HL-60/S4 treated with phorbol 12-myristate 13-acetate at 8.2 ng/mL for 4 days and 3 days (cell line): Measurements from ENCODE around the gene WFIKKN2.
"Not testable (repeated sequence)": the region's sequence is repeated elsewhere in the genome, so short reads cannot be mapped to it uniquely, and the experiment has no call there.

Source experiments
- in situ Hi-C: fragments of 300-500 bp; cut with MboI; formaldehyde crosslinking; loops from 2 replicates; pipeline ENCODE4 v1.15.0; 2022; ENCODE audit warnings: low sequenced_read_pairs

Gene WFIKKN2

DNA sequence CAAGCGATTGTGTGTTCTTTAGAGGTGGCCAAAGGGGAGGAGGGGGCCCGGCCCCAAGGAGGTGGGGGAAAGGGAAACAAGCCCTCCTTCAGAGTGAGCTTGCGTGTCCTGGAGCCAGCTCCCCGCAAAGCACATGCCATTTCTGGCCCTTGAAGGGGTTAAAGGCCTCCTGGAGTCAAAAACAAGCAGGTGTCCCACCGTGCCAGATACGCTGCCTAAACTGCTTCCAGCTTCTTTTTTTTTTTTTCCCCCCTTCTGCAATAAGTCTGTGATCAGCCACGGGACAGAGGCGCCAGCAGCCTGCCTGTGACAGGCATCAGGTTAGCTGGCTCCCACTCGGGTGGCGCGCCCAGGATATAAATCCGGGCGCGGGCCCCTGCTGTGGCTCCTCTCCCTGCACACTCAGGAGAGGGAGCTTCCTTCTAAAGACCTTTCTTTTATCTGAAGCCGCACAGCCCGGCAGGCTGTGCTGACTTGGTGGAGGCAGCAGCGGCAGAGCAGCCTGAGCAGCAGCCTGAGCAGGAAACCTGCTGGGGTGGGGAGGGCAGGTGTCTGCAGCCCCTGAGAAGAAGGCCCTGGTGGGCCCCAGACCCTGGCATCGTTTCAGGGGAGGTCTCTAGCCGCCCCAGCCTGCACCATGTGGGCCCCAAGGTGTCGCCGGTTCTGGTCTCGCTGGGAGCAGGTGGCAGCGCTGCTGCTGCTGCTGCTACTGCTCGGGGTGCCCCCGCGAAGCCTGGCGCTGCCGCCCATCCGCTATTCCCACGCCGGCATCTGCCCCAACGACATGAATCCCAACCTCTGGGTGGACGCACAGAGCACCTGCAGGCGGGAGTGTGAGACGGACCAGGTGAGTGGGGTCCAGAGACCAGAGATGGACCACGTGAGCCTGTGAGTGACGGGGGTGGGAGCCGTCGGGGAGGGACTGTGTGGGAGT, at the start of gene WFIKKN2:
Gene WFIKKN2 (plus strand): TSS at position 286 of the 934 bp plus-strand sequence. CDS start 352 bp downstream, at position 638.
- in situ Hi-C loops, result no loop called here

- in situ Hi-C loops, result loop anchor here (10.0 kb wide), 1 partner anchor 169 kb away; no protein-coding TSS in a partner anchor
These were observed 49.3 kb upstream of the WFIKKN2 start for GRCh38 chr17:50785946-50786570.

DNA sequence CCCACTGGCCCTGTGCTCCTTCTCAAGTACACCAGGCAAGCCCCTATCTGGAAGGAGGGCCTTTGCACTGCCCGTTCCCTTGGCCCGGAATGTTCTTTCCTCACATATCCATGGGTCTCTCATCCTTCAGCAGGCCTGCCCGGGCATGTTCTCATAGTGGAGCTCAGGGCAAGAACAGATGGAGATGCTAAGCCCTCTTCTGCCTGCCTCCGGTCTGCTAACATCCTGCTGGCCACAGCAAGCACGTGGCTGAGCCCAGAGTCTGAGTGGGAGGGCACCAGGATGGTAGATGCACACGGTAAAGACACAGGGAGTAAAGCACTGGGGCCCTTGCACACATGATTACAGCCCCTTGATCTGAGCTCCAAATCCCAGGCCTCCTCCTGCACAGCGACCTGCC, 48.3 kb upstream of the WFIKKN2 start:
- in situ Hi-C loops, result loop anchor here (10.0 kb wide), 1 partner anchor 168 kb away; no protein-coding TSS in a partner anchor

DNA sequence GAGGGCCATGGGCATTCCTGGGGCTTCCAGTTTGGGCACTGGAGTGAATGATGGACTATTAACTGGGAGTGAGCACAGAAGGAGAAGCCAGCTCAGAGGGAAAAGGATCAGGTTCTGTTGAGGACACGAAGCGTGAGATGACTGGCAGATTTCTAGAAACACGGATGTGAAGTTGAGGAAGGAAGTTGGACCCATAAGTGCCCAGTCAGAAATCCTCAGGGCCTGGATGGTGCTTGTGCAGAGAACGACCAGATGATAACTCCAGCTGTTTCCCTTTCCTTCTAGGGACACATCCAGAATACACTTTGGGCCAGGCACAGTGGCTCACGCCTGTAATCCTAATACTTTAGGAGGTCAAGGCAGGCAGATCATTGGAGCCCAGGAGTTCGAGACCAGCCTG, 44.8 kb upstream of the WFIKKN2 start:
- in situ Hi-C loops, result no loop called here

GRCh38 chr17:50792132-50792531, 43.3 kb upstream of the WFIKKN2 start:
- in situ Hi-C loops, result no loop called here

DNA sequence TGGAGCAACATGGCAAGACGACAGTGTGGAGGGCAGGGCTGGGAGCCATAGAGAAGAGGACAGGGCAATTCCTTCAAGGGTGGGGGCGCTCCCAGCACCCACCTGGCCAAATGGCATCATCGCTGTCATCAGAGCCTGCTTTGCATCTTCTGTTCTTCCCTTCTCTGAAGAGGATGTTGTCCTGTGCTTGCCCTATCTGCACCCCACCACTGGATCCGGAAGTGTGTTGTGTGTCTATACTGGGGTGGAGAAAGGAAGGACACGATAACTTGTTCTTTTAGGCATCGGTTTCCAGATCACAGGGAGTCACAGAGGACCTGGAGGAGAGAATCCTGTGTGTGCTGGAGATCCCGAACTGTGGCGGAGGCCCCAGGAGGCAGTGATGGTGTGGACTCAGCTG, 42.4 kb upstream of the WFIKKN2 start:
- in situ Hi-C loops, result no loop called here

GRCh38 chr17:50794361-50794760, 41.0 kb upstream of the WFIKKN2 start:
- in situ Hi-C loops, result no loop called here

DNA sequence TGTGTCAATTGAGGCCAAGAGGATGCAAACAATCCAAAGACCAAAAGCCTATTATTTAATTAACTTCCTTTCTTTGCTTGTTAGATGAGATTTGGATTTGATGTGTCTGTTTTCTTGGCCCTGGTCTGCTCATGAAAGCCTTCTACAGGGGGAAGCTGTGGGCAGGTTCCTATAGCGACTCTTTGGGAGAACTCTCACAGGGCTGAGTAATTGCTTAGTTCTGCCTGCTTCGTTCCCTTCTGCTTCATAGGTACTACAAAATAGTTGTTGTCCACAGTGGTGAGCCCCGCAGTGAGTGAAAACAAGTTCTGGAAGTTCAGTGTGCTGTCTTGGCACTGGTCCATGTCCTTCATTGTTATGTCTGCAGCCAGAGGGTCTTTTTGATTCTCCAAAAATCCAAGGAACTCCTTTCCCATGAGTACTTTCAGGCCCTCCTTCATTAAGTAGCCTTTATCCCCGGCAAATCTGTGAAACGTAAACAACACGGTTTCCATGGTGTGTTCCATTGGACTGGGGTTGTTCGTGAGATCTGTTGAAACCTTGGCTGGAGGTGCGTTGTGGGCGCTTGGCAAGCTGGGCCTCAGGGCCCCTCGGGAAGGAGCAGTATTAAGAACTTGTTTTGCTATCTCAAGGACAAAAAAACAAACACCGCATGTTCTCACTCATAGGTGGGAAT, 38.1 kb upstream of the WFIKKN2 start:
- in situ Hi-C loops, result no loop called here

- in situ Hi-C loops, result no loop called here
These were observed 36.7 kb upstream of the WFIKKN2 start for GRCh38 chr17:50798424-50799288.

- in situ Hi-C loops, result no loop called here
These were observed 35.8 kb upstream of the WFIKKN2 start for GRCh38 chr17:50799582-50799981.

- in situ Hi-C loops, result no loop called here
These were observed 35.1 kb upstream of the WFIKKN2 start for GRCh38 chr17:50800196-50800700.

DNA sequence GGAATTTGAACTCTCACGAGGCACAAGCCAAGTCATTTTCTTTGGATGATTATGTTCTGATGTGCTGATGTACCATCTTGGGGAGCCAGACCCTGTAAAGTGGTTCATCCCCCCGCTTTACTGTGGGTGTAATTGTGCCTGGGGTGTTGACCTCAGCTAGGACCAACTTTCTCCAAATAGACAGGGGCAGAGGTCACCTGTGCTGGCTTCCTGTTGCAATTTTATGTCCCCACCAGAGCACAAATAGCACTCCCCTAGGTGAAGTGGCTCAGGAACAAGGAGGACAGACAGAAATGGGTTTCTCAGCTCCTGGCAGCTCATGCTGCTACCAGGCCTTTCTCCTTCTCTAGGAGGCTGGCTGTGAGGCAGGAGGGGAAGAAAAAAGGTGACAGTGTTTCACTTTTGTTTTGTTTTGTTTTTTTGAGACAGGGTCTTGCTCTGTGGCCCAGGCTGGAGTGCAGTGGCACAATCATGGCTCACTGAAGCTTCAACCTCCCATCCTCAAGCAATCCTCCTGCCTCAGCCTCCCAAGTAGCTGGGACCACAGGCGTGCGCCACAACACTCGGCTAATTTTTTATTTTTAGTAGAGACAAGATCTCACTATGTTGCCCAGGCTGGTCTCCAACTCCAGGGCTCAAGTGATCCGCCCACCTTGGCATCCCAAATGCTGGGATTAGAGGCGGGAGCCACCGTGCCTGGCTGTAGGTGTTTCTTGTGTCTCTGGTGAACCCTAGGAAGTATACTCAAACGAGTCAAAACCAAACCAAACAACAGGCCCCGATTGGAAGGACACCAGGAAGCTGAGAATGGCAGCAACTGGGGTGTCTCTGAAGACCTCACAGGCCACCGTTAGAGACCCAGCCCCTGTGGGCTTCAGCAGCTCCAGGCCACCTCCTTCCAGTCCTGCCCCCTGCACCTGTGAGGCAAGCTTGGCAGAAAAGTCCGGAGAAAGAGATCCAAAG, 32.5 kb upstream of the WFIKKN2 start:
- in situ Hi-C loops, result no loop called here

GRCh38 chr17:50803676-50804075, 31.7 kb upstream of the WFIKKN2 start:
- in situ Hi-C loops, result no loop called here

- in situ Hi-C loops, result not testable (repeated sequence)
These were observed 30.5 kb upstream of the WFIKKN2 start for GRCh38 chr17:50804749-50805475.

- in situ Hi-C loops, result no loop called here
These were observed 29.9 kb upstream of the WFIKKN2 start for GRCh38 chr17:50805486-50805885.

DNA sequence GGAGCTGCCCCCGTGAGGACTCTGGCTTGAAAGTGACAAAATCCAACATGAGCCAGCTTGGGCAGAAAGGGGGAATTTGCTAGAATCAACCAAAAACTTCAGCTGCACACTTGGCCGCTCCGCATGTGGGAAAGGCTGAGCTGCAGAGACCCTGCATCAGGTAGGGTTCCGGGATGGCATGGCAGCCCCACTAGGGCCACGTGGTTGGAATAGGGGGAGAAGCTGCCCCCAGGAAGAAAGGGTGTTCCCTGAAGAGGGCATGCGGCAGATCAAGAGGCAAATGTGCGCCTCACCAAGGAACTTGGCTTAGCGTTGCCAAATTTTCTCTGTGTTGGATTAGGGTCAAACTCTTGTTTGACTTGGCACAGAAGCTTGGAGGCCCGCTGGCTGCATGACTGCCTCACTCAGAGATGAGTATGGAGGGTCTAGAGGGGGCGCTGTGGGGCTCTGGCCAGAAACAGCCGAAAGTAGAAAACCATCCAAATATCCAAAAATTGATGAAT, 29.2 kb upstream of the WFIKKN2 start:
- in situ Hi-C loops, result no loop called here

- in situ Hi-C loops, result no loop called here
These were observed 28.4 kb upstream of the WFIKKN2 start for GRCh38 chr17:50807009-50807408.

- in situ Hi-C loops, result no loop called here
These were observed 27.7 kb upstream of the WFIKKN2 start for GRCh38 chr17:50807675-50808074.
